GM18508 (cell line): ENCODE data around the gene HTT-AS.

ENCODE experiments used
- ATAC-seq: cut with Tn5 transposase; IDR thresholded peaks from one replicate; pipeline ENCODE4 v1.9.1; 2021; ENCODE audit warnings: moderate number of reproducible peaks; ENCODE audit not compliant: insufficient read depth, unreplicated experiment

Gene HTT-AS

DNA sequence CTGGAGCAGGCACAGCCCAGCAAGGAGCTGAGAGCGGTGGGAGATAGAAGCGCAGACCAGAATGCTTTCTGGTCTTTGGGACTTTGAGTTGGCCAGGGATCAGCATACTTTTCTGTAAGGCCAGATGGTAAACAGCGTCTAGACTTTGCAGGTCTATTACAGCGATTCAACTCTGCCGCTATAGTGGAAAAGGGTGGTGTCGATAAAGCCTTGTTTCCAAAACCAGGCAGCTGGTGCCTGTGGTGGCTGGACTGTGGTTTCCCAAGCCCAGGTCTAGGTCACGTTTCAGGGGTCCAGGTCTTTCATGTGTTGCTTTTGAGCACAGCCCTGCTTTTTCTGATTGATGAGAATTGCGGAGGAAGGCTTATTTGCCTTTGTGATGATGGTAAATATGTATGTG lies 40.1 kb downstream of the HTT-AS start:
- no peak for ATAC-seq

GRCh38 chr4:3031357-3032082 lies 42.8 kb downstream of the HTT-AS start:
- ATAC-seq, result no peak

DNA sequence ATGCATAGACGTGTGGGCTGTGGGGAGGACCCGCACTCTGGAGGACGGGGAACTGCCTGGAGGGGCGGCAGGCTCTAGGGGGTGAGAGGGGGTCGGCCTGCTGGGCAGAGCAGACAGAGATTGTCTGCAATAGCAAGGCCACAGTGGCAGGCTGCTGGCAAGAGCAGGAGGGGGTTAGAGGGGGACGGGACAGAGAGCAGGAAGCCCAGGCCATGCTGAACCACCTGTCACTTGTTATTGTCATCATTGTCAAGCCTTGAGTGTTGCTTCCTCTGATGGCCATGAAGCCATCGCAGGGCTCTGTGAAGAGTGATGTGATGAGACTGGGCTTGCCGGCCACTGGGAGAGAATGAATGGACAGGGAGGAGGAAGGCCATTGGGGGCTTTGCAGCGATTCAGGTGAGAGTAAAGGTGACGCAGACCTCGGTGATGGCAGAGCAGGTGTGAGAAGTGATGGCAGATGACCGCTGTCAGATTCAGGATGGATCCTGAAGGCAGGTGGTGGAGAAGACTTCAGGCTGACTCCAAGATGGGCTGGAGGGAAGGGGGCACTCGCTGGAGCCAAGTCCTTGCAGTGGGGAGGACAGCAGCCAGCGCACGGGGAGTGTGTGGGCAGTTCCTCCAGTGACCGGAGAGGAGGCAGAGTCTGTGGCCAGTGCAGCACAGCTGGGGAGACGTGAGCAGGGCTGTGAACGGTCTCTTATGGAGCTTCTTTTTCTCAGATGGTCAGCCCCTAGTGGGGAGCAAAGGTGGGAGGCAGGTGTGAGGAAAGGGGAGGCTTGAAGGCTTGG lies 43.6 kb downstream of the HTT-AS start:
- no peak for ATAC-seq

- no peak for ATAC-seq
Observed at GRCh38 chr4:3029464-3029863, 44.9 kb downstream of the HTT-AS start.

DNA sequence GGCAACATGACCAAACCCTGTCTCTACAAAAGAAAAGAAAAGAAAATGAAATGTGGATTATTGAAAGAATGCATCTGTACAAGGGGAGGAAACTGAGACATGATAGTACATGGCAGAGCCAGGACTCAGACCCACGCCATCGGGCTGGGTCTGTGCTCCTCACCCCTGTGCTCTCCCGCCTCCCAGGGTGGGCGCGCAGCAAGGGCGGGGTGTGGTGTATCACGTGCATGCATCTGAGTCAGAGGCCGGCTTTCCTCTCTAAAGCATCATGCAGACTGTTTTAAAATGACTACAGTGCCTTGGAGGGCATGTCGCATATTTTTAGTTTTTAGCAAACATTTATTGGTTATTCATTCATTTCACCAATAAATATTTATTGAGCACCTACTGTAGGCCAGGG lies 47.8 kb downstream of the HTT-AS start:
- ATAC-seq, result no peak

DNA sequence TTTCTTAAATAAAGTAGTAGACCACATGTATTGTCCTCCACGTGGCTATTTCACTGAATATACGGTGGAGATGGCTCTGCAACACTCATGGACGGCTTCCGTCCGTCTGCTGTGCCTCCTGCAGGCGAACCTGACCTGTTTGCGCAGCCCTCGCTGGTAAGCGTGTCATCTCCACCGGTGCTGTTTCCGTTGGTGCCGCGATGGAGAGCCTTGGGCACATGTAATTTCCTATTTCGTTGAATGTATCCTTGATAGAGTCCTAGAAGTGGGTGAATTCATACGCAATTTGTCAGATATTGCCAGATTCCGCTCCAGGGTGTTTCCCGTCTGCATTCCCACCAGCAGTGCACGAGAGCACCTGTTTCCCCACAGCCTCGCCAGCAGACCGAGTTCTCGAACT lies 48.5 kb downstream of the HTT-AS start:
- ATAC-seq, result no peak

DNA sequence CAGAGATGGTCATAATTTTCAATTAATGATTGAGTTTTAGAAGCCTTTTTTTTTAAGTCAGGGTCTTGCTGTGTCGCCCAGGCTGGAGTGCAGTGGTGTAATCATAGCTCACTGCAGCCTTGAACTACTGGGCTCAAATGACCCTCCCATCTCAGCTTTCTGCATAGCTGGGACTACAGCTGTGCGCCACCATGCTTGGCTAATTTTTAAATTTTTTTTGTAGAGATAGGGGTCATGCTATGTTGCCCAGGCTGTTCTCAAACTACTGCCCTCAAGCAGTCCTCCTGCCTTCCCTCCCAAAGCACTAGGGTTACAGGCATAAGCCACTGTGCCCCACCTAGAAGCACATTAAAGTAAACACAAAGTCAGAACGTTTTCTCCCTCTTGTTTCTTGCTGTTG lies 51.7 kb downstream of the HTT-AS start:
- ATAC-seq, result no peak

- no peak for ATAC-seq
Observed at GRCh38 chr4:3022112-3022511, 52.2 kb downstream of the HTT-AS start.

- ATAC-seq, result no peak
Observed at GRCh38 chr4:3021627-3022026, 52.7 kb downstream of the HTT-AS start.

DNA sequence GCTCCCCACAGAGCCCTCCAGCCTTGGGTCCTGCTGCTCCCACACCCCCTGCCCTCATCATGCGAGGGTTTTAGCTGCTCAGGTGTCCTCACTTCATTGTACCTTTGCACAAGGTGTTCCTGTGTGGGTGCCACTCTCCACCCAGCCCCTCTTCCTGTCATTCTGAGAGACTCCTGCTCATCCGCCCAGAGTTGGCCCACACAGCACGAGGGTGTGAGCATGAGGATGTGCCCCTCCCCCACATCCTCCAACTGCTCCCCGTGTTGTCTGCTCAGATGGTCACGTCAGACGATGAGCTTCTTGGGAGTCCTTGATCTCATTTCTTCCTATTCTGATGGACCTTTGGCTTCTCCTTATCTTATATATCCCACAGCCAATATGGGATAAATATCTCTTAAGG lies 53.2 kb downstream of the HTT-AS start:
- no peak for ATAC-seq

DNA sequence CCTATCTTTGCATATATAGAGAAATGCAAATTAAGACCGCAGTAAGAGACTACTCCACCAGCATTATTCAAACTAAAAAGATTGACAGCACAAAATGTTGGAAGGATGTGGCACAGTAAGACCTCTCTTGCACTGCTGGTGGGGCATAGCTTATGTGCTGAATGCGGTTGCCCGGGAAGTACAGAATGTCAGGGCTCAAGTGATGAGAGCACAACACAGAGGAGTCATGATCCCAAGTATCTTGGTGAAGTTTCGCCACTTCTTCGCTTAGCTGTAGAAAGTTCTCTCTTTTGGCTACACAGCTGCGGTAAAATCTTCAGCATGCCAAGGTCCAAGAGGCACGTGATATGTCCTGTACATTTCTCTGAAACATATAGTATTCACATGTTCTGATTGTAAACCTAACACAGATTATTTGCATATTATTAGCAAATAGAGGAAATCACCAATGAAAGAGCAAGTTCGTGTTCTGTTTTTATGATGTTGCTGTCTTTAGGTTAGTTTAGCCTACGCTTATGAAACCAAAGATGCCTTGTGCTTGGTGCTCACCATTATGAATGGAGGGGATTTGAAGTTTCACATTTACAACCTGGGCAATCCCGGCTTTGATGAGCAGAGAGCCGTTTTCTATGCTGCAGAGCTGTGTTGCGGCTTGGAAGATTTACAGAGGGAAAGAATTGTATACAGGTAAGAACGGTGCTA lies 55.0 kb downstream of the HTT-AS start:
- ATAC-seq, result no peak

DNA sequence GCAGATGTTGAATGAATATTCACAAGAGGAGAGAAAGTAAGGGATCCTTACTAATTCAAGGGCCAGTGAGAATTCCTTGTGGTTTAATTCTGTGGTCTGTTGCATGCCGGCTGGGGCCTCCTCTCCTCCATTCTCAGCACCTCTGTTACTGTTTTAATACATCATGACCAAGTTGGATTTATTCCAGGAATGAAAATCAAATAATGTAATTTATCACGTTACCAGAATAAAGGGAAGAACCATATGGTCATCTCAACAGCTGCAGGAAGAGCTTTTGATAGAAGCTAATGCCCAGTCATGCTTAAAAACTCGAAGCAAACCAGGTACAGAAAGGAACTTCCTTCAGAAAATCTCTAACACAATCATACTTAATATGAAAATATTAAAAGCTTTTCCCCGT lies 56.8 kb downstream of the HTT-AS start:
- no peak for ATAC-seq

GRCh38 chr4:3016961-3017360 lies 57.4 kb downstream of the HTT-AS start:
- ATAC-seq, result no peak

DNA sequence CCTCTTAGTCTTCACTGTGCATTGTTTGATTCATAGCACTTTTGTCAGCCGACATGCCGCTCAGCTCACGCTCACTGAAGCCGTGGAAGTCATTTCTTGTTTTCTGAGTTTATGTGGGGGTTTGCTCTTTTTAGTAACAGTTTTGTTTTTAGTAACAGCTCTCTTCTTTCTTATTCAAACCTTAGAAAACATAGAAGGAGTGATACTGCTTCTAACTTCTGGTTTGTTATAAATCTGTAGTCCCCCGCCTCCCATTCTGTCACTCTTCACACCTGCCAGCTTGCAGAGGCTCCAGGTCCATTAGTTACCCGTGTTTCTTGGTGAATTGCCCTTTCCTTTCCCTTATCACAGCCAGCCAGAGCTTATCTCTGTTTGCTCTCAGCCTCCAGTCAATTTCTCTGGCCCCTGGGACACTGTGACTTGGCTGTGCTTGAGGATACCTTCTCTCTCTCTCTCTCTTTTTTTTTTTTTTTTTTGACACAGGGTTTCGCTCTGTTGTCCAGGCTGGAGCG lies 60.4 kb downstream of the HTT-AS start:
- ATAC-seq, result peak; percentile 53
